Lower lobe of right lung (tissue), 2 donors: ENCODE data around the gene POLR1A. TPM values are rescaled to one million over a fixed set of nuclear protein-coding genes. Genes with fewer than 3 reads are reported as not detected.

Experiments used
- ATAC-seq, 2 donors: fragments of 200-7000 bp; cut with Tn5 transposase; one replicate each; pipeline ENCODE4 v1.9.1; 2020 to 2022; ENCODE audit warnings: mild to moderate bottlenecking in 2 of 2, moderate library complexity in 2 of 2
- DNase-seq: peaks from one replicate; pipeline ENCODE4 v3.0.0-alpha.2; 2020
- H3K27ac ChIP-seq: fragments of 200-600 bp; one replicate; pipeline ENCODE4 v1.8.0; 2022
- H3K27me3 ChIP-seq: fragments of 200-600 bp; one replicate; pipeline ENCODE4 v1.8.0; 2022; ENCODE audit warnings: low read depth
- H3K36me3 ChIP-seq: fragments of 200-600 bp; one replicate; pipeline ENCODE4 v1.8.0; 2022; ENCODE audit warnings: mild to moderate bottlenecking
- H3K4me1 ChIP-seq: fragments of 200-600 bp; one replicate; pipeline ENCODE4 v1.8.0; 2022
- H3K4me3 ChIP-seq: fragments of 200-600 bp; one replicate; pipeline ENCODE4 v1.8.0; 2022; ENCODE audit warnings: mild to moderate bottlenecking
- H3K9me3 ChIP-seq: fragments of 200-600 bp; one replicate; pipeline ENCODE4 v1.8.0; 2022
- intact Hi-C: fragments of 100-400 bp; cut with DNase I; formaldehyde crosslinking; loops from one replicate; pipeline ENCODE4 v1.11.0; 2022
- total RNA-seq: library from RNA; stranded (reverse); fragmentation: NEBNext Ultra II Directional; extraction: Animal tissue kit (Norgen Biotek cat#: 25700); gene quantifications from one replicate; pipeline ENCODE4 v1.2.1, GENCODE V29; 2021
- TF ChIP-seq, protein P1 (sequence below): fragments of 200-600 bp; IDR thresholded peaks from one replicate; pipeline ENCODE4 v1.8.0; 2022; ENCODE audit warnings: antibody characterized with exemption, mild to moderate bottlenecking
- donor health status: DM: no; HTN: yes; CAD: no; lungs with severe emphysema.

POLR1A gene
- total RNA-seq, 1 donor from 2014 or later: 22.2 TPM

DNA sequence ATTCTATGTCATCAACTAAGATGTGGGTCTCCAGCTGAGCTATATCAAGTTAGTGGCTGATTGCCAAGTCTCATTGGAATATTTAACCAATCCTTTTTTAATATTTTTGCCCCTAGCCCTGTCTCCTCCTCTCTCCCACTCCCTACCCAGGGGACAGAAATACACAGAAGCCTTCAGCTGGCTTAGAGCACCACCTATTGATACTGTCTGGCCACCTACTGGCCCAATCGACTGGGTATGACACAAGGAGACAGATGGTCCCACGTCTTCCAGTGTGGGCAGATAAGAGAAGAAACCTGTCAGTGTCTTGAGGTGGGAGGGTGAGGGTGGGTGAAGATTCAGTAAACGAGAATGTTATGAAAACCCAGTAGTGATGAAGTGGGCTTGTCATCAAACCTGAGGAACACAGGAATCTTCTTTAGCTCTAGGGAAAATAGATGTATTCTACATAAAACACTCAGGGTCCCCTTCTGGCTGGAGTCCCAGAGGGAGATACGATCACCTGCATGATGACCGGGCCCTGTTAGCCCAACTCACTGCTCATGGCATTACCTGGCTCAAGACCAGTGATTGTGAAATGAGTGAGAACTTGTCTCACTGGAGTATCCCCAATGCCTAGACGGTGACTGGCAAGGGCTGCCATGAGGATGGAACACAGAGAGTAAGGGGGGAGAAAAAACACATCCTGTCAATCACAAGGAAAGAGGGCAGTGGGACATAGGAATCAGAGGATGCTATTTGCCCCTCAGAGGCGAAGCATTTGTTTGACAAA, 26.7 kb downstream of the POLR1A start:
- Histone ChIP-seq H3K9me3 (no peaks in the 10 kb centered on the region), H3K27ac (no peak overlapping the region), H3K4me3 (no peak overlapping the region), H3K36me3 (peaks cover 58% of the 10 kb centered on the region), H3K27me3 (no peaks in the 10 kb centered on the region), H3K4me1 (peaks cover 24% of the 10 kb centered on the region)
- TF ChIP-seq, protein P1, sequence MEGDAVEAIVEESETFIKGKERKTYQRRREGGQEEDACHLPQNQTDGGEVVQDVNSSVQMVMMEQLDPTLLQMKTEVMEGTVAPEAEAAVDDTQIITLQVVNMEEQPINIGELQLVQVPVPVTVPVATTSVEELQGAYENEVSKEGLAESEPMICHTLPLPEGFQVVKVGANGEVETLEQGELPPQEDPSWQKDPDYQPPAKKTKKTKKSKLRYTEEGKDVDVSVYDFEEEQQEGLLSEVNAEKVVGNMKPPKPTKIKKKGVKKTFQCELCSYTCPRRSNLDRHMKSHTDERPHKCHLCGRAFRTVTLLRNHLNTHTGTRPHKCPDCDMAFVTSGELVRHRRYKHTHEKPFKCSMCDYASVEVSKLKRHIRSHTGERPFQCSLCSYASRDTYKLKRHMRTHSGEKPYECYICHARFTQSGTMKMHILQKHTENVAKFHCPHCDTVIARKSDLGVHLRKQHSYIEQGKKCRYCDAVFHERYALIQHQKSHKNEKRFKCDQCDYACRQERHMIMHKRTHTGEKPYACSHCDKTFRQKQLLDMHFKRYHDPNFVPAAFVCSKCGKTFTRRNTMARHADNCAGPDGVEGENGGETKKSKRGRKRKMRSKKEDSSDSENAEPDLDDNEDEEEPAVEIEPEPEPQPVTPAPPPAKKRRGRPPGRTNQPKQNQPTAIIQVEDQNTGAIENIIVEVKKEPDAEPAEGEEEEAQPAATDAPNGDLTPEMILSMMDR: peak; percentile 59
- intact Hi-C loops: no loop called here
- DNase-seq: no peak
- ATAC-seq: peak; percentile 81 to 89

DNA sequence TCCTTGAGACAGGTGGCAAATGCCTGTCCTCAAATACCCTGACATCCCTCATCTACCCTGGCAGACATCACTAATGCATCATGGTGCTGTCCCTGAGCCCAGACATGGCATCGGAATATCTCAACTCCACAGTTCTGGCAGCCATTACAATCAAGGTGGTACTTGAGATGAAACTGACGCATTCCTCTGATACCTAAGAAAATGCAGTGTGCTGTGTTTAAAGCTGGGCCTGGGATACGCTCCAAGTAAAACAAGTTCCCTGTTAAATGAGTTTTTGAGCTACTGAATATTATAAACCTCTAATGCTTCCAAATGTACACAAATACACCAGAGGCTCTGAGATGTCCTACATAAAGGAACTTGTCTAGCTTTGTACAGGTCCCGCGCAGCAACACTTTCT, 29.8 kb downstream of the POLR1A start:
- Histone ChIP-seq H3K36me3 (peaks cover 50% of the 10 kb centered on the region), H3K4me1 (peaks cover 44% of the 10 kb centered on the region), H3K9me3 (no peaks in the 10 kb centered on the region), H3K4me3 (no peak overlapping the region), H3K27ac (peak overlapping the region; percentile 20), H3K27me3 (no peaks in the 10 kb centered on the region)
- TF ChIP-seq, protein P1: no peak
- intact Hi-C loops: no loop called here
- DNase-seq (no peak), ATAC-seq (peak in 1 of 2 donors; percentile 42)

DNA sequence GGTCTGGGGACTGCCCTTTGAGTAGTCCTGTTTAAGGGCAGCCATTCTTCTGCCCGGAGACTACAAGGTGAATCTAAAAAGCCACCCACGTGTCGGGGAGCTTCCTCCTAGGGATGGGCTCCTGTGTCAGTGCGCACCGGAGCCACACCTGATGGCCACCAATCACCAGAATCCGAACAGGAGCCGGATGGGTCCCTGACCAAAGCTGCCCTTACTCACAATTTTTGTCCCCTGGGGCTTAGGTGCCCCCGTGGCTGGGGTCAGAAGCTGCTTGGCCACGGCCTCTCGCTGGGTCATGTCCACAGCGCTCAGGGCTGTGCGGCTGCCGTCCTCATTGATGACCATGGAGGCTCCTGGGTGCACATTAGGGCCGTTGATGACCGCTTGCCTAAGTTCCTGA, 30.9 kb downstream of the POLR1A start:
- intact Hi-C loops: no loop called here
- no peak overlapping the region for H3K4me3 ChIP-seq
- TF ChIP-seq, protein P1: no peak
- DNase-seq (no peak), ATAC-seq (no peak)
- H3K36me3 ChIP-seq: peaks cover 47% of the 10 kb centered on the region
- H3K4me1 ChIP-seq: peaks cover 33% of the 10 kb centered on the region
- H3K27me3 ChIP-seq: no peaks in the 10 kb centered on the region
- H3K9me3 ChIP-seq: no peaks in the 10 kb centered on the region
- no peak overlapping the region for H3K27ac ChIP-seq

GRCh38 chr2:86074256-86074655, 31.4 kb downstream of the POLR1A start:
- H3K9me3 ChIP-seq: no peaks in the 10 kb centered on the region
- intact Hi-C loops: no loop called here
- DNase-seq (no peak), ATAC-seq (no peak)
- H3K36me3 ChIP-seq: peaks cover 53% of the 10 kb centered on the region
- H3K27ac ChIP-seq: no peak overlapping the region
- H3K4me1 ChIP-seq: peaks cover 27% of the 10 kb centered on the region
- H3K4me3 ChIP-seq: no peak overlapping the region
- no peaks in the 10 kb centered on the region for H3K27me3 ChIP-seq
- TF ChIP-seq, protein P1: no peak

DNA sequence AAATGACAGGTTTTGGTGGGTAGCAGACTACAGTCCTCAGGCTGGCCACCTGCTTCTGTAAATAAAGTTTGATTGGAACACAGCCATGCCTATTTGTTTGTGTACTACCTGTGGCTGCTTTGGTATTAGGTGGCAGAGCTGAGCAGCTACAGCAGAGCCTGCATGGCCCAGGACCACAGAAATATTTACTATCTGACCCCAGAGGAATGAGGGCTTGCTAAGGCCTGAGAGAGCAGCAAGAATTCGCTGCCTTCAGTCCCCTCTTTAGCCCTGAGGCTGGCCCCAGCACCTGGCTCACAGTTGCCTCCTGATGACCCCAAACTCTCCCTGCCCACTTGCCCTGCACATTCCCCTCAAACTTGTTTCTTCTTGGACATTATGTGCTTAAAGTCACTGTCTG, 32.5 kb downstream of the POLR1A start:
- Histone ChIP-seq H3K9me3 (no peaks in the 10 kb centered on the region), H3K4me3 (no peak overlapping the region), H3K4me1 (peaks cover 21% of the 10 kb centered on the region), H3K36me3 (peaks cover 63% of the 10 kb centered on the region), H3K27ac (peak overlapping the region; percentile 64), H3K27me3 (no peaks in the 10 kb centered on the region)
- ATAC-seq: no peak
- DNase-seq: no peak
- intact Hi-C loops: no loop called here
- TF ChIP-seq, protein P1: no peak
